Osteoblast (primary cell): ENCODE data around the gene HDAC4. TPM values are rescaled to one million over a fixed set of nuclear protein-coding genes. Genes with fewer than 3 reads are reported as not detected.

Source experiments
- DNase-seq: peaks from one replicate; pipeline ENCODE4 v3.0.0; 2011; ENCODE audit warnings: low spot score, mixed read lengths; ENCODE audit not compliant: insufficient read length; ENCODE audit errors: missing footprints
- H2AFZ ChIP-seq: 2 replicates; pipeline ENCODE4 v1.6.0; 2011; ENCODE audit warnings: mild to moderate bottlenecking, low read length
- H3K27ac ChIP-seq: 2 replicates; pipeline ENCODE4 v1.5.1; 2011; ENCODE audit warnings: mild to moderate bottlenecking, low read depth, low read length, moderate library complexity
- H3K27me3 ChIP-seq: 2 replicates; pipeline ENCODE4 v1.6.0; 2012; ENCODE audit warnings: mild to moderate bottlenecking, control low read depth, inconsistent platforms, low read length, moderate library complexity; ENCODE audit not compliant: insufficient read depth
- H3K36me3 ChIP-seq: 2 replicates; pipeline ENCODE4 v1.5.1; 2011; ENCODE audit warnings: mild to moderate bottlenecking, low read length, control low read depth, moderate library complexity; ENCODE audit not compliant: insufficient read depth
- H3K4me1 ChIP-seq: 2 replicates; pipeline ENCODE4 v1.5.1; 2011; ENCODE audit warnings: mild to moderate bottlenecking, low read length, control low read depth, moderate library complexity; ENCODE audit not compliant: insufficient read depth
- H3K4me2 ChIP-seq: 2 replicates; pipeline ENCODE4 v1.6.0; 2011; ENCODE audit warnings: mild to moderate bottlenecking, low read length; ENCODE audit not compliant: insufficient read depth
- H3K4me3 ChIP-seq: fragments of 200-600 bp; sonication (generic); 3 replicates; pipeline ENCODE4 v1.5.1; 2012; ENCODE audit warnings: mild to moderate bottlenecking, low read length, inconsistent platforms; ENCODE audit not compliant: insufficient read depth
- H3K79me2 ChIP-seq: 2 replicates; pipeline ENCODE4 v1.6.0; 2012; ENCODE audit warnings: mild to moderate bottlenecking, low read length, control low read depth, inconsistent platforms; ENCODE audit not compliant: insufficient read depth
- H3K9me3 ChIP-seq: 2 replicates; pipeline ENCODE4 v1.5.1; 2011; ENCODE audit warnings: low read depth, low read length, control low read depth
- H4K20me1 ChIP-seq: 2 replicates; pipeline ENCODE4 v1.6.0; 2012; ENCODE audit warnings: mild to moderate bottlenecking, low read length, control low read depth; ENCODE audit not compliant: insufficient read depth
- total RNA-seq: library from RNA; depleted of rRNA; stranded (reverse); fragments of >200 nt; gene quantifications from 2 replicates; pipeline ENCODE4 v1.2.3, GENCODE V29; 2012
- TF ChIP-seq, protein P1 (sequence below): IDR thresholded peaks from 2 replicates; pipeline ENCODE4 v1.5.1; 2011; ENCODE audit warnings: mild to moderate bottlenecking, low read depth, low read length, moderate library complexity; ENCODE audit errors: extremely low read depth

The HDAC4 gene
- total RNA-seq, 1 donor: 30.8 TPM

- Histone ChIP-seq H3K4me1 (peaks cover 2% of the 10 kb centered on the region), H3K4me2 (no peak overlapping the region), H3K79me2 (peaks cover 26% of the 10 kb centered on the region), H4K20me1 (peaks cover 41% of the 10 kb centered on the region), H2AFZ (no peak overlapping the region), H3K27me3 (no peaks in the 10 kb centered on the region), H3K4me3 (no peak overlapping the region), H3K9me3 (no peaks in the 10 kb centered on the region), H3K27ac (no peak overlapping the region), H3K36me3 (no peaks in the 10 kb centered on the region)
- TF ChIP-seq, protein P1, sequence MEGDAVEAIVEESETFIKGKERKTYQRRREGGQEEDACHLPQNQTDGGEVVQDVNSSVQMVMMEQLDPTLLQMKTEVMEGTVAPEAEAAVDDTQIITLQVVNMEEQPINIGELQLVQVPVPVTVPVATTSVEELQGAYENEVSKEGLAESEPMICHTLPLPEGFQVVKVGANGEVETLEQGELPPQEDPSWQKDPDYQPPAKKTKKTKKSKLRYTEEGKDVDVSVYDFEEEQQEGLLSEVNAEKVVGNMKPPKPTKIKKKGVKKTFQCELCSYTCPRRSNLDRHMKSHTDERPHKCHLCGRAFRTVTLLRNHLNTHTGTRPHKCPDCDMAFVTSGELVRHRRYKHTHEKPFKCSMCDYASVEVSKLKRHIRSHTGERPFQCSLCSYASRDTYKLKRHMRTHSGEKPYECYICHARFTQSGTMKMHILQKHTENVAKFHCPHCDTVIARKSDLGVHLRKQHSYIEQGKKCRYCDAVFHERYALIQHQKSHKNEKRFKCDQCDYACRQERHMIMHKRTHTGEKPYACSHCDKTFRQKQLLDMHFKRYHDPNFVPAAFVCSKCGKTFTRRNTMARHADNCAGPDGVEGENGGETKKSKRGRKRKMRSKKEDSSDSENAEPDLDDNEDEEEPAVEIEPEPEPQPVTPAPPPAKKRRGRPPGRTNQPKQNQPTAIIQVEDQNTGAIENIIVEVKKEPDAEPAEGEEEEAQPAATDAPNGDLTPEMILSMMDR: no peak
- DNase-seq: peak; percentile 21
Measured at GRCh38 chr2:239360421-239361310, 40.2 kb downstream of the HDAC4 start.

GRCh38 chr2:239360008-239360407 lies 40.8 kb downstream of the HDAC4 start:
- H3K4me3 ChIP-seq: no peak overlapping the region
- H3K27me3 ChIP-seq: no peaks in the 10 kb centered on the region
- H3K4me2 ChIP-seq: no peak overlapping the region
- H3K27ac ChIP-seq: no peak overlapping the region
- peaks cover 36% of the 10 kb centered on the region for H4K20me1 ChIP-seq
- H3K4me1 ChIP-seq: peaks cover 6% of the 10 kb centered on the region
- no peak overlapping the region for H2AFZ ChIP-seq
- H3K79me2 ChIP-seq: peaks cover 22% of the 10 kb centered on the region
- H3K9me3 ChIP-seq: no peaks in the 10 kb centered on the region
- TF ChIP-seq, protein P1: no peak
- DNase-seq: no peak
- H3K36me3 ChIP-seq: no peaks in the 10 kb centered on the region

DNA sequence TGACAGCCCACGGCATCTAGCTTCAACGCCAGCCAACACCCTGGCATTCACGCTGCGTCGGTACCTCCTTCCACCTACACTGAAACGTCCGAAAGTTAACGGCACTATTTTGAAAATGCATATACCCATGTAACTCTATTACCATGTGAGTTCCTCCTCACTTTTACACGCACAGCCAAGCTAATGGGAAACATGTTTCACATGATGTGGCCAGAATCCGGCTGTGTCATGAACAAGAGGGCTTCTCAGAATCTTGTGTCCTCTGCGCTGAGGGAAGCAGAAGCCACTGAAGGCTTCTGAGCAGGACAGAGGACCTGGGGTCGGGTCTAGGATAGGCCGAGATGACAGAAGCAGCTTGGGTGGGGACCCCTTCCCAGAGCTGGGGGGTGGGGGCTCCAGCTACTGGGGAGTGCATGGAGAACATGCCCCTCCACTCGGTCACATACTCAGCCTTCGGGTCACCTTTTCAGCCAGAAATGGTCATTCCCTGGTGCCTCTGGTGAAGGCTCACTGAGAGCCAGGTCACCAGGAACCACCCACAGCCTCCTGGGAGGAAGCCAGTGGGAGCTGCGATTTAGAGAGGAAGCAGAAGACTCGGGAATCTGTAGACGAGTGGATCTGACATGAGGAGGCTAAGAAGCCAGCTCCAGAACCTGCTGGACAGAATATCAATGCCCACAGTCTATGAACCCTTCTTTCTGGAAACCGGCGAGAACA lies 41.5 kb downstream of the HDAC4 start:
- TF ChIP-seq, protein P1: no peak
- H4K20me1 ChIP-seq: peaks cover 36% of the 10 kb centered on the region

More for the DNA sequence above, 41.5 kb downstream of the HDAC4 start:
- no peaks in the 10 kb centered on the region for H3K36me3 ChIP-seq
- peaks cover 6% of the 10 kb centered on the region for H3K4me1 ChIP-seq
- H3K27me3 ChIP-seq: no peaks in the 10 kb centered on the region
- no peak for DNase-seq
- H3K9me3 ChIP-seq: no peaks in the 10 kb centered on the region
- no peak overlapping the region for H3K27ac ChIP-seq
- H2AFZ ChIP-seq: no peak overlapping the region
- H3K4me2 ChIP-seq: no peak overlapping the region
- H3K4me3 ChIP-seq: no peak overlapping the region
- H3K79me2 ChIP-seq: peaks cover 22% of the 10 kb centered on the region
